HG03159 (cell line): ENCODE data around the gene SRSF7.
"Not testable (repeated sequence)": the region's sequence is repeated elsewhere in the genome, so short reads cannot be mapped to it uniquely, and the experiment has no call there.

Experiments used
- ATAC-seq: cut with Tn5 transposase; IDR thresholded peaks from one replicate; pipeline ENCODE4 v1.9.1; 2021; ENCODE audit warnings: mild to moderate bottlenecking, moderate library complexity; ENCODE audit not compliant: unreplicated experiment

The SRSF7 gene

DNA sequence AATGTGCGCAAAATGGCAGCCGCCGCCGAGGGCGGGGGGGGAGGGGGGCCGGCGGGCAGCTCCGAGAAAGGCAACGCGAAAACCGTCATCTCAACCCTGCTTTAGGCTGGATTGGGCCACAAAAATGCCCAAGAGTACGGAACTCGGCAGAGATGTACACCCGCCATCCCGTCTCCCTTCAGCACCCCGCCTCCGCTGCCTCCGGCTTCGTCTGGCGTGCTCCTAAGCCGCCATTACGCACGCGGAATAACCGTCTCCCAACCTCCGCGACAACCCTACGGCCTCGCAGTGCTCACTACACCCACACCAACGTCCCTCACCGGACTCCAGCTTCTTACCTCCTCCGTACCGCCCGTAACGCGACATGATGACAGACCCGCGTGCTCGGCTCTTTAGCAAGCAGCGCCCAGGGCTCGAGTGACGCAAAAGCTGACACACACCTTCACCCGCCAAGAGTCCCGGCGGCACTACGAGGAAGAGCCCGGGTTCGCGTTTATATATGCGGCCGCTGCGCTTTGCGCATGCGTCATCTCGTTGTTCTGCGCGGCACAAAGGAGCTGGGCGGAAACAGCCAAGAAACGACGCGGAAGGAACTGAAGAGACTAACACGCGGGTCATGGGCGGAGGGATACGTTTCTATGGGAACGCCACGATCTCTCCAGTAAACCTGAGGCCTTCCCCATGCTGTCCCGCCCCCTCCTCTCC lies at the start of gene SRSF7:
Gene SRSF7 (minus strand): TSS at position 471 of the 705 bp plus-strand sequence. CDS start 105 bp downstream, at position 366.
- peak; percentile 73 for ATAC-seq

DNA sequence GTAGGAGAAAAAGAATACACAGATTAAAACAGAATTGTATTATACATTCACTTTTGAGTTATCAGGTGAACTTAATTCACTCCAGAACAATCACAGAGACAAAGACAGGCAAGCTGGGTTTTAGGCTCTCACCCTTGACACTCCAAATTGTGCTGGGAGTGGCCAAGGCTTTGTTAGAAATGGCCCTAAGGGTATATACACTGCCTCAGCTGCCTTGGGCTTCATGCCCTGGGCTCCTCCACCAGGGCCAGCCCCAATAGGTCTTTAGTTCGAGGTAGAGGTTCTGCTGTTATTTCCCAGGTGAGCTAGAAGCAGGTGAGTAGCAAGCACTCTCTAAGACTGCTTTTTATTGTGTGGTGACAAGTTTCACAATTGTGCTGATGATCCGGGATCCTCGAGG lies 46.8 kb upstream of the SRSF7 start:
- no peak for ATAC-seq

DNA sequence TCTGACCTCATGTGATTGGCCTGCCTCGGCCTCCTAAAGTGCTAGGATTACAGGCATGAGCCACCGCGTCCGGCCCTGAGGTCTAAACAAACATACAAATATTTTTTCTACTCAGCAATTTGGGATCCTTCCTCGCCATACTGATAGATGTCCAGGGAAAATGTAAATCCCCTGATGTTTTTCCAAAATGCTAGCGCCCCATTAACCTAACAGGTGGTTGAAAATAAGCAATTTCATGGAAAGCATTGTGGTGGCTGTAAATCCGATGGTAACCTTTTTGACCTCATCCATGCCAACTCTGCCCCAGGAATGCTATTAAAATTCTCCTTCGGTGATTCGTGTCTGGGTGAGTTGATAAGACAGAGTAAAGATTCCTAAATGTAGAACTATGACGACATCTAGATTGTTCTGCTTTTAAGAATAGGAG lies 46.1 kb upstream of the SRSF7 start:
- no peak for ATAC-seq

DNA sequence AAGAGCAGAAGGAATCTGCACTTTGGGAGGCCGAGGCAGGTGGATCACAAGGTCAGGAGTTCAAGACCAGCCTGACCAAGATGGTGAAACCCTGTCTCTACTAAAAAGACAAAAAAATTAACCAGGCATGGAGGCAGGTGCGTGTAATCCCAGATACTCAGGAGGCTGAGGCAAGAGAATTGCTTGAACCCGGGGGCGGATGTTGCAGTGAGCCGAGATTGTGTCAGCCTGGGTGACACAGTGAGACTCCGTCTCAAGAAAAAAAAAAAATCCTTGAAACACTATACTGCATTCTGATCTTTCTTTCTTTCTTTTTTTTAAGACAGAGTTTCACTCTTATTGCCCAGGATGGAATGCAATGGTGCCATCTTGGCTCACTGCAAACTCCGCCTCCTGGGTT lies 43.9 kb upstream of the SRSF7 start:
- ATAC-seq = not testable (repeated sequence)

DNA sequence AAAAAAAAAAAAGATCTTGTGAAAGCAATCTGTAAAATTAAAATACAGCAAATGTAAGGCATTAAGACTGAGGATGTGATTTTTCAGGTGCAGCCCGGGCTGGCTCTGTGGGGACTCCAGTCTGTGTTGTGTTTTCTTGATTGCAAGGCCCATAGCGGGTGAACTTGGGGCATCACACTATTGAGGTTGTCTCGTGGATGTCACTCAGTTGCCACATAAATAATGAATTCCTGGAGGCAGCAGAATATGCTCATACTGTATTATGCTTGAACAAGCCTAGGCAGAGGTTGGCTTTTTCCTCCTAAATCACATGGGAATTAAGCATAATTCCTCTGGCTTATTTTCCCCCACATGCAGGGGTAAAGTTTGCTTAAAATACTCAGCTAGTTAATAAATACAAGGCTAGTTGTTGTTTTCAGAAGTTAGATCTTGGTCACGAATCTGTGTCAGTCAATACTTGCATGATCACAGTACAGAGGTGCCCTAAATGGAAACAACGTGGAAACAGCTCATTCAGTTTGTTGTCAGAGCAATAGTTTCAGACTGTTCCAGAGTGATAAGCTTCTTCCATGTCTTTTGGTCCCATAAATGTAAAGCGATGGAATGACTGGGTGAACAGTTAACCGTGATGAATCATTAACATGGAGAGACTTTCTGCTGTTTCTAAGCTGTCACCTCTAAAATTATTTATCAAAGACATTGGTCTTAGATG lies 43.2 kb upstream of the SRSF7 start:
- no peak for ATAC-seq

DNA sequence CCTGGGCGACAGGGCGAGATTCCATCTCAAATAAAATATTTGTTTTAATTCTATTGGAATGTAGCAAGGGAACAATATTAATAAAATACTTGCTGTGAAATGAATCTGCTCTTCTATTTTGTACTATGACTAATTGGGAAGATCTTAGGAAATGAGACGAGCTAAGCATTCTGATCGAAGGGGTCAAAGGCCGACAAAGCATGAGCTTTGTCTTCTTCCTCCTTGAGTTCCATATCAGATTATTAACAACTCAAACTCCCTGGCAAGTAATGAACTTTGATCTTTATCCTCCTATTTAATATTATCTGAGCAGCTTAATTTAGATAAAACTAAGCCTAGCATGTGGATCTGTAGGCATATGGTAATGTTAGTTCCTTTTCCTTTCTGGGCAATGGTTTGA lies 42.4 kb upstream of the SRSF7 start:
- ATAC-seq = no peak

- ATAC-seq = no peak
Measured at GRCh38 chr2:38792751-38793150, 41.6 kb upstream of the SRSF7 start.

GRCh38 chr2:38792321-38792720 lies 41.2 kb upstream of the SRSF7 start:
- ATAC-seq = not testable (repeated sequence)

DNA sequence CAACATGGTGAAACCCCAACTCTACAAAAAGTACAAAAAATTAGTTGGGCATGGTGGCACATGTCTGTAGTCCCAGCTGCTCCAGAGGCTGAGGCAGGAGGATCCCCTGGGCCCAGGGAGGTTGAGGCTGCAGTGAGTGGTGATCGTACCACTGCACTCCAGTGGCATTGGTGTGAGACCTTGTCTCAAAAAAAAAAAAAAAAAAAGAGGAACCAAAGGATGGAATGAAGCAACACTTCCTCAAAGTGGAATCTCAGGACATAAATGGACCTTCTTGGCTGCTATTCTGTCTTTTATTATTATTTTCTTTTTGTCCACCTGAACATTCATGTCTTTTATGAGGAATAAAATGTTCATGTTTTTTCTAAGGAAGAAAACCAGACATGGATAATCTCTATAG lies 40.6 kb upstream of the SRSF7 start:
- ATAC-seq = no peak

GRCh38 chr2:38789691-38790090 lies 38.5 kb upstream of the SRSF7 start:
- no peak for ATAC-seq

GRCh38 chr2:38788306-38788705 lies 37.1 kb upstream of the SRSF7 start:
- no peak for ATAC-seq

DNA sequence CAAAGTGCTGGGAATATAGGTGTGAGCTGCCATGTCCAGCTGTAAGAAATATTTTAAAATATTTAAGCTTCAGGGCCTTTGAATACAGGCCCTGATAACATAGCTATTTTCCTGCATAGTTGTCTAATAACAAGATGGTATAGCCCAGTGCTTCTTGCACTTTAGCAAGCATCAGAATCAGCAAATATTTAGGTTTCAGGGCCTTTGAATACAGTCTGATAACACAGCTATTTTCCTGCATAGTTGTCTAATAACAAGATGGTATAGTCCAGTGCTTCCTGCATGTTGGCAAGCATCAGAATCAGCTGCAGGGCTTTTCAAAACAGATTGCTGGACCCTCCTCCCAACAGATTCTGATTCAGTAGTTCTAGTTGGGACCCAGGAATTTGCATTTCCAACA lies 32.4 kb upstream of the SRSF7 start:
- ATAC-seq = no peak

DNA sequence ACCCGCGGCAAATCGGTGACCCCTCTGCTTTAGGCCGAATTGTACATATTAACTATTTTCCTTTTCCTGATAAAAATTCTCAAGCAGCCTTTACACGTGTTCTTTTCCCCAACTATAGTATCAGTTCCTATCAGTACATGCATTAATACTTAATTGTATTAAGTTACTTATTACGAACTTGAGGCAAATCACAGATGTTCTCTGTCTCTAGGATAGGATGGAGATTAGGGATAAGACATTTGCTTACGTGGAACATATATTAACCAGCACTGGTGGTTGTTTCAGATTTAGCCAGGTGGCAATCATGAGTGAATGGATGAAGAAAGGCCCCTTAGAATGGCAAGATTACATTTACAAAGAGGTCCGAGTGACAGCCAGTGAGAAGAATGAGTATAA lies 27.5 kb upstream of the SRSF7 start:
- no peak for ATAC-seq

DNA sequence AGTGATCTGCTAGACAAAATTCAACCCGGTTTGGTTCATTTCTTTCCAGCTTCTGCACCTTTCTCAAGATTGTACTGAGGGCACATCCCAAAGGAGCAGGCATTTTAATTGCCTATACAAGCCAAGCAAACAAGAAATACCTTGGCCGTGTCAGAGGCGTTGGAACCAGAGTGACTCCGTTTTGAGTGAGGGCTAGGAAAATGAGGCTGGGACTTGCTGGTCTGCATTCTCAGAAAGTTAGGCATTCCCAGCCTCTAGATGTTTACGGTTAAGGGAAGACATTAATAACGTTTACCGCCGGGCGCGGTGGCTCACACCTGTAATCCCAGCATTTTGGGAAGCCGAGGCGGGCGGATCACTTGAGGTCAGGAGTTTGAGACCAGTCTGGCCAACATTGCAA lies 25.4 kb upstream of the SRSF7 start:
- ATAC-seq = no peak

- no peak for ATAC-seq
Measured at GRCh38 chr2:38775921-38776225, 24.7 kb upstream of the SRSF7 start.

DNA sequence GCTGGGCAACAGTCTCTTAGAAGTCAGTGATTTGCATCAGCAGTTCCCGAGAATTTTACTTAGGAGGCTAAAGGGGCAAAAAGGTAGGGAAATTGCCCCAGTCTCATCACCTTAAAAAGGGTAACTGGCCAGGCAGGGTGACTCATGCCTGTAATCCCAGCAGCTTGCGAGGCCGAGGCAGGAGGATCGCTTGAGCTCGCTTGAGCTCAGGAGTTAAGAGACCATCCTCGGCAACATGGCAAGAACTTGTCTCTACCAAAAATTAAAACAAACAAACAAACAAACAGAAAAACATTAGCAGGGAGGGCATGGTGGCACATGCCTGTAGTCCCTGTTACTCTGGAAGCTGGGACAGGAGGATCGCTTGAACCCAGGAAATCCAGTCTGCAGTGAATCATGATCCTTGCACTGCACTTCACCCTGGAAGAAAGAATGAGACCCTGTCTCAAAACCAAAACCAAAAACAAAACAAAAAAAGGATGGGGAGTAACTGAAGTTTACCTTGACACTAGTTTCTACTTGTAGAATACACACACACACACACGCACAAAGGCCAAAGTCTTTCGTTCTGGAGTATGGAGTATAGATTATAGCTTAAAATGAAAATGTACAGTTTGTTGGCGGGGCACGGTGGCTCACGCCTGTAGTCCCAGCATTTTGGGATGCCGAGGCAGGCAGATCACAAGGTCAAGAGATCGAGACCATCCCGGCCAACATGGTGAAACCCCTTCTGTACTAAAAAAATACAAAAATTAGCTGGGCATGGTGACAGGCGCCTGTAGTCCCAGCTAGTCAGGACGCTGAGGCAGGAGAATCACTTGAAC lies 24.1 kb upstream of the SRSF7 start:
- no peak for ATAC-seq

- ATAC-seq = no peak
Measured at GRCh38 chr2:38771632-38772031, 20.5 kb upstream of the SRSF7 start.

DNA sequence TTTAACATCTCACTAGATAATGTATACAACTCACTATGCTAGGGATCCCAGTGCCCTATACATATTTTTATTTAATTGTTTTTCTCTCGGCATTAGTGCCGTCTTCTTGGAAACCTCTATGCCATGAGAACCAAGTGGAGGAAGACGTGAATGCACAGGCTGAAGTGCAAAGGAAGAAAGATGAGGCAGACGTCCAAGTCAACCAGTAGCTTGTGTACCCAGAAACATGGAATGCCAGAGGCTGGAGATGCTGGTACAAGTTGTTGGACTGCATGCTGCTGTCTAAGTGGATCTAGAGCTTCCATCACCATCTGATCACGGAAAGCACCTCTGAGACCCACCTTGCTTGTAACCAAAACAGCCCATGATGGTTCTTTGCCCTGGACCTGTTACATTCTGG lies 14.4 kb upstream of the SRSF7 start:
- ATAC-seq = no peak

DNA sequence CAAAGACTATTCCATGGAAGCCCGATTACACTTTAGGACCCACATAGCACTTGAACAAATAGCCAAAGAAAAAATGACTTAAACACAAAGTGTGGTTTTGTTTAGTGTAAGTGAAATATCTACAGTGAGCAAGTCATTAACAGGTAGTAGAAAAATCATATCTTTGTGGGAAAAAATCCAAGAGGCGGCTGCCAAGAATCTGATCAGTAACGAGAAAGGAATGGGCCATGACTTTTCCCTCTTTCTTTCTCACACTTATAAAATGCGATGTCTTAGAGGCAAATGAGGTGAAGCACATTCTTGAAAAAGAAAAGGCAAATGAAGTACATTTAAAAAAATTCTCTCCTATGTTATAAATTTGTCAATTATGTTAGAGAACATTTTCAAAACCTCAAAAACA lies 14.0 kb upstream of the SRSF7 start:
- no peak for ATAC-seq

- no peak for ATAC-seq
Measured at GRCh38 chr2:38763728-38764127, 12.6 kb upstream of the SRSF7 start.

DNA sequence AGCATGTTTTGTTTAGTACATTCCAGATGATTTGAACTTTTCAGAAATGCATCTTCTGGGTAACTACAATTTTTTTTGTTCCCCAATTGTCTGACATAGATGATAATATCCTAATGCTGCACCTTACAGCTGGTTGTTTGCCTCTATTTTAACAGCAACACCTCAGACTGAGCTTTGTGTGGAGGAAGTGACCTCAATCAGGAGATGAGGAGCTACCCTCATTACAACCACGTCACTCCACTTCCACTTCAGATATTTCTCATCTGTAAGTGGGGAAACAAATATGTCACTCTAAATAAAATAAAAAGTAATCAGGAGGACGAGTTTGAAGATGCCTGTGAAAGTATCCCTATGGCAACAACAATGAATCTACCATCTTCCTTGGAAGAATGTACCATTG lies 12.1 kb upstream of the SRSF7 start:
- ATAC-seq = no peak

- ATAC-seq = not testable (repeated sequence)
Measured at GRCh38 chr2:38755891-38756290, 4.7 kb upstream of the SRSF7 start.
